A549 (cell line): ENCODE results near the gene BCKDK. TPM values are rescaled to one million over a fixed set of nuclear protein-coding genes. Genes with fewer than 3 reads are reported as not detected.

ENCODE experiments used
- ATAC-seq, 2 experiments: fragments of 200-7000 bp in 1 of 2; fragments of >200 bp in 1 of 2; cut with Nextera tagmentation in 1 of 2; cut with Tn5 transposase in 1 of 2; 3 replicates each; pipeline versions ENCODE4 v1.8.0 to v1.9.1; 2018 to 2020; ENCODE audit warnings: mild to moderate bottlenecking in 1 of 2, moderate library complexity in 1 of 2
- CTCF ChIA-PET: fragments of 300-600 bp; sonication (Branson Sonifier 250); formaldehyde crosslinking; extraction: SDS; loops from one replicate; lab custom pipeline; 2021; ENCODE audit warnings: antibody characterized with exemption, inconsistent platforms; lab: Yijun Ruan, JAX
- POLR2A ChIA-PET: fragments of 350-600 bp; formaldehyde crosslinking; extraction: SDS; loops from one replicate; lab custom pipeline; 2021; ENCODE audit warnings: antibody characterized with exemption, inconsistent platforms; lab: Yijun Ruan, JAX
- DNase-seq, 2 experiments: peaks; one replicate each; pipeline versions ENCODE4 v3.0.0 to v3.0.0-alpha.2; 2011 to 2016; ENCODE audit warnings: low read depth in 1 of 2, low spot score in 1 of 2
- FAIRE-seq: peaks from 2 replicates; lab custom pipeline; 2011; peaks lifted over from hg19 to GRCh38; lab: Jason Lieb, UNC
- H3K27ac ChIP-seq, 2 experiments: fragments of >200 bp; sonication (Bioruptor Twin); formaldehyde crosslinking; 3 replicates each; pipeline ENCODE4 v1.5.1; 2016 to 2017
- H3K4me1 ChIP-seq: fragments of >200 bp; sonication (Bioruptor Twin); formaldehyde crosslinking; 3 replicates; pipeline ENCODE4 v1.6.1; 2016
- H3K4me2 ChIP-seq: fragments of >200 bp; sonication (Bioruptor Twin); formaldehyde crosslinking; 3 replicates; pipeline ENCODE4 v1.6.1; 2016
- H3K4me3 ChIP-seq: fragments of >200 bp; sonication (Bioruptor Twin); formaldehyde crosslinking; 3 replicates; pipeline ENCODE4 v1.5.1; 2016
- H3K9me3 ChIP-seq: fragments of >200 bp; sonication (Bioruptor Twin); formaldehyde crosslinking; 3 replicates; pipeline ENCODE4 v1.6.1; 2016
- CBX2 ChIP-seq: fragments of 200-600 bp; sonication (generic); IDR thresholded peaks from 2 replicates; pipeline ENCODE4 v1.6.1; 2016; ENCODE audit warnings: low read depth, mild to moderate bottlenecking, borderline replicate concordance
- CBX8 ChIP-seq: fragments of 200-600 bp; sonication (generic); IDR thresholded peaks from 2 replicates; pipeline ENCODE4 v1.6.1; 2016
- EP300 ChIP-seq, 2 experiments: fragments of >200 bp; sonication (Bioruptor Twin); formaldehyde crosslinking; IDR thresholded peaks; 2 replicates in 1 of 2; 3 replicates in 1 of 2; pipeline ENCODE4 v1.6.1; 2016 to 2017
- KDM1A ChIP-seq: fragments of 200-600 bp; sonication (generic); IDR thresholded peaks from 2 replicates; pipeline ENCODE4 v1.6.1; 2016; ENCODE audit warnings: low read depth, mild to moderate bottlenecking
- MAZ ChIP-seq: fragments of 150-350 bp; IDR thresholded peaks from 2 replicates; pipeline ENCODE4 v1.6.1; 2014; ENCODE audit warnings: antibody characterized with exemption, low read depth, low read length, borderline replicate concordance
- MYC ChIP-seq: IDR thresholded peaks from 2 replicates; pipeline ENCODE4 v1.6.1; 2012; ENCODE audit warnings: mild to moderate bottlenecking, inconsistent platforms, low read length, improper control_type of control experiment, borderline replicate concordance
- RARB ChIP-seq: fragments of 250-450 bp; sonication (Bioruptor Pico); IDR thresholded peaks from 2 replicates; pipeline ENCODE4 v1.8.0; 2021; ENCODE audit warnings: mild to moderate bottlenecking, moderate library complexity
- TP53 ChIP-seq: fragments of 250-450 bp; sonication (Bioruptor Pico); IDR thresholded peaks from 2 replicates; pipeline ENCODE4 v1.5.0; 2021; ENCODE audit warnings: mild to moderate bottlenecking, moderate library complexity
- ZC3H11A ChIP-seq: fragments of 450-650 bp; IDR thresholded peaks from 2 replicates; pipeline ENCODE4 v1.6.1; 2014; ENCODE audit warnings: antibody characterized with exemption, mild to moderate bottlenecking
- WGBS: methylation state at CpG from one replicate; pipeline ENCODE4 v1.1.6; 2017; ENCODE audit errors: missing lambda C conversion rate; 5-methylcytosine and 5-hydroxymethylcytosine counted together
- polyA plus RNA-seq, 4 experiments: library from polyadenylated mRNA; depleted of rRNA in 3 of 4; stranded (reverse); fragments of >200 nt; fragmentation: RNase III in 1 of 4; extraction: RNeasy Plus Mini Kit Qiagen cat#74134 plus additional on column Dnase treatment in 1 of 4; gene quantifications; 2 replicates in 3 of 4; 3 replicates in 1 of 4; pipeline ENCODE4 v1.2.3, GENCODE V29; 2011 to 2017
- TF ChIP-seq, protein P1 (sequence below): fragments of >200 bp; sonication (Bioruptor Twin); formaldehyde crosslinking; IDR thresholded peaks from 3 replicates; pipeline ENCODE4 v1.5.1; 2016
- TF ChIP-seq, protein P2 (sequence below): fragments of 200-600 bp; sonication (generic); IDR thresholded peaks from 2 replicates; pipeline ENCODE4 v1.6.1; 2016; ENCODE audit warnings: antibody characterized with exemption, mild to moderate bottlenecking, moderate library complexity
- TF ChIP-seq, protein P3 (sequence below): IDR thresholded peaks from 2 replicates; pipeline ENCODE4 v1.6.1; 2012
- TF ChIP-seq, protein P4 (sequence below): fragments of 150-350 bp; IDR thresholded peaks from 2 replicates; pipeline ENCODE4 v1.6.1; 2014; ENCODE audit warnings: low read depth, mild to moderate bottlenecking, low read length

Gene BCKDK
- polyA plus RNA-seq, 2 of the 4 experiments (the other 2 are of a cell fraction): 20.7 to 36.7 TPM

DNA sequence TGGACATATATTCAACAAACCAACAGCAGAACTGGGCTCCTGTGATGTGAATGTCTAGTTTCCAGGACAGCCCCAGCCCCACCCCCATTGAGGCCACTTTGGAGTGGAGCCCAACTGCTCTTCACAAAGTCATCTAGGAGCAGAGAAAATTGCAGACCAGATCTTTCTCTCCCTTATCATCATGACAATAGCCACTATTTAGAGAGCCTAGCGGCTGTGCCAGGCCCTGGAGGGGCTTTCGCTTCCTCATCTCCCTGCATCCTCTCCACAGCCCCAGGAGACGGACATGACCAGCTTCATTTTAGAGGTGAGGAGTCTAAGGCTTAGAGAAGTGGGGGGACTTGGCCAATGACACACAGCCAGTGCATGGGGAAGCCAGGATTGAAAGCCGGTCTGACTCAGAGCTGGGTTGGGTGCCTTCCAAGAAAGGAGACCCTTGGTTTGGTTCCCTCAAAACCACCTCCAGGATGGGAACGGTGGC lies 25.9 kb downstream of the BCKDK start:
- H3K4me3 ChIP-seq: no peak overlapping the region
- no peak for FAIRE-seq
- TF ChIP-seq MYC (no peak), ZC3H11A (no peak), CBX2 (no peak), EP300 (IDR thresholded peaks at IDR 0.05) (no peak), CBX8 (no peak), TP53 (CRISPR knock-in tag) (no peak), MAZ (no peak)
- H3K4me1 ChIP-seq: peaks cover 28% of the 10 kb centered on the region
- H3K4me2 ChIP-seq: no peak overlapping the region
- 81% methylated on average over 5 of the region's 5 CpGs for WGBS
- ATAC-seq: no peak
- DNase-seq: no peak
- CTCF ChIA-PET: interaction anchor here (1.2 to 1.7 kb wide), 3 partner anchors 8 to 14 kb away, joined by 4 to 6 read pairs (median 4); no protein-coding TSS in a partner anchor
- no peak overlapping the region for H3K27ac ChIP-seq
- POLR2A ChIA-PET: no interaction called here
- no peaks in the 10 kb centered on the region for H3K9me3 ChIP-seq

DNA sequence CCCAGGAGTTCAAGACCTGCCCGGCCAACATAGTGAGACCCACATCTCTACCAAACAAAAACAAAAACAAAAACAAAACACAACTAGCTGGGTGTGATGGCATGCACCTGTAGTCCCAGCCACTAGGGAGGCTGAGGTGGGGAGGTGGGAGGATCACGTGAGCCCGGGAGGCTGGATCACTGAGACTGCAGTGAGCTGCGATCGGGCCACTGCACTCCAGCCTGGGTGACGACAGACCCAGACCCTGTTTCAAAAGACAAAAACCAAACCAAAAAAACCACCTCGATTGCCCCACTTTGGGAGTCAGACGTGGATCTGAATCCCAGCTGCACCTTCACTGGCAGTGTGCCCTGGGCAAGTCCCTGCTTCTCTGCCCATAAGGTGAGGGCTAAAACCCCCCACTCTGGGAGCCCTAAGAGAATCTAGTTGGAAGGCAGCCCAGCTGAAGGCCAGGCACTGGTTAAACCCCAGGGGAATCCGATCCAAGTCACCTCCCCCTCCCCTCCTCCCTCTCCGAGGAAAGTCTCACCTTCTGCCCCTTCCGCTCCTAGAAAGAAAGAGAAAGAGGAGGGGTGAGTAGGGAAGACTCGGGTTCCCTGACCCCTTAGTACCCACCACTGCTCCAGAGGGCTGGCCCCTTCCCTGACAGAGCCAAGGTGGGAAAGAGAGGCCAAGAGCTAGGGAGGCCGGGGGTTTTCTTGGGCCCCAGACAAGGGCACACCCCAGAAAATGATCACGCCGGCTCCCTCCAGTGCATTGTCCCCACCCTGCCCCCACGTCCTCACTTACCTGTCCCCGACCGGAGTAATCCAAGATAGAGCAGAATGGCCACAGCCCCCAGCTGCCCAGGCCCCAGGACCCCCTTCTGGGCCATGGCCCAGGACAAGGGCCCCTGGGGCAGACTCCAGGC lies 26.7 kb downstream of the BCKDK start:
- 76% methylated on average over 17 of the region's 18 CpGs for WGBS
- 0 out of 3 replicates have a peak overlapping the region, but pooled peaks have one; percentile 11 for H3K4me2 ChIP-seq
- no peak overlapping the region for H3K4me3 ChIP-seq
- peaks cover 31% of the 10 kb centered on the region for H3K4me1 ChIP-seq
- H3K9me3 ChIP-seq: no peaks in the 10 kb centered on the region
- ChIA-PET CTCF (interaction anchor here (0.6 to 1.7 kb wide), 8 partner anchors 8 to 331 kb away, joined by 3 to 6 read pairs (median 4); partner anchors contain the start of gene HSD3B7), POLR2A (interaction anchor here (2.9 kb wide), 1 partner anchor 17 kb away, joined by 10 read pairs; the partner anchor contains the start of gene KAT8)
- ATAC-seq (no peak), DNase-seq (no peak), FAIRE-seq (no peak)
- H3K27ac ChIP-seq: no peak overlapping the region
- TF ChIP-seq EP300 (IDR thresholded peaks at IDR 0.05) (no peak), MYC (no peak), RARB (CRISPR knock-in tag) (no peak), KDM1A (no peak)
- TF ChIP-seq, protein P1, sequence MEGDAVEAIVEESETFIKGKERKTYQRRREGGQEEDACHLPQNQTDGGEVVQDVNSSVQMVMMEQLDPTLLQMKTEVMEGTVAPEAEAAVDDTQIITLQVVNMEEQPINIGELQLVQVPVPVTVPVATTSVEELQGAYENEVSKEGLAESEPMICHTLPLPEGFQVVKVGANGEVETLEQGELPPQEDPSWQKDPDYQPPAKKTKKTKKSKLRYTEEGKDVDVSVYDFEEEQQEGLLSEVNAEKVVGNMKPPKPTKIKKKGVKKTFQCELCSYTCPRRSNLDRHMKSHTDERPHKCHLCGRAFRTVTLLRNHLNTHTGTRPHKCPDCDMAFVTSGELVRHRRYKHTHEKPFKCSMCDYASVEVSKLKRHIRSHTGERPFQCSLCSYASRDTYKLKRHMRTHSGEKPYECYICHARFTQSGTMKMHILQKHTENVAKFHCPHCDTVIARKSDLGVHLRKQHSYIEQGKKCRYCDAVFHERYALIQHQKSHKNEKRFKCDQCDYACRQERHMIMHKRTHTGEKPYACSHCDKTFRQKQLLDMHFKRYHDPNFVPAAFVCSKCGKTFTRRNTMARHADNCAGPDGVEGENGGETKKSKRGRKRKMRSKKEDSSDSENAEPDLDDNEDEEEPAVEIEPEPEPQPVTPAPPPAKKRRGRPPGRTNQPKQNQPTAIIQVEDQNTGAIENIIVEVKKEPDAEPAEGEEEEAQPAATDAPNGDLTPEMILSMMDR: no peak
- TF ChIP-seq, protein P2, sequence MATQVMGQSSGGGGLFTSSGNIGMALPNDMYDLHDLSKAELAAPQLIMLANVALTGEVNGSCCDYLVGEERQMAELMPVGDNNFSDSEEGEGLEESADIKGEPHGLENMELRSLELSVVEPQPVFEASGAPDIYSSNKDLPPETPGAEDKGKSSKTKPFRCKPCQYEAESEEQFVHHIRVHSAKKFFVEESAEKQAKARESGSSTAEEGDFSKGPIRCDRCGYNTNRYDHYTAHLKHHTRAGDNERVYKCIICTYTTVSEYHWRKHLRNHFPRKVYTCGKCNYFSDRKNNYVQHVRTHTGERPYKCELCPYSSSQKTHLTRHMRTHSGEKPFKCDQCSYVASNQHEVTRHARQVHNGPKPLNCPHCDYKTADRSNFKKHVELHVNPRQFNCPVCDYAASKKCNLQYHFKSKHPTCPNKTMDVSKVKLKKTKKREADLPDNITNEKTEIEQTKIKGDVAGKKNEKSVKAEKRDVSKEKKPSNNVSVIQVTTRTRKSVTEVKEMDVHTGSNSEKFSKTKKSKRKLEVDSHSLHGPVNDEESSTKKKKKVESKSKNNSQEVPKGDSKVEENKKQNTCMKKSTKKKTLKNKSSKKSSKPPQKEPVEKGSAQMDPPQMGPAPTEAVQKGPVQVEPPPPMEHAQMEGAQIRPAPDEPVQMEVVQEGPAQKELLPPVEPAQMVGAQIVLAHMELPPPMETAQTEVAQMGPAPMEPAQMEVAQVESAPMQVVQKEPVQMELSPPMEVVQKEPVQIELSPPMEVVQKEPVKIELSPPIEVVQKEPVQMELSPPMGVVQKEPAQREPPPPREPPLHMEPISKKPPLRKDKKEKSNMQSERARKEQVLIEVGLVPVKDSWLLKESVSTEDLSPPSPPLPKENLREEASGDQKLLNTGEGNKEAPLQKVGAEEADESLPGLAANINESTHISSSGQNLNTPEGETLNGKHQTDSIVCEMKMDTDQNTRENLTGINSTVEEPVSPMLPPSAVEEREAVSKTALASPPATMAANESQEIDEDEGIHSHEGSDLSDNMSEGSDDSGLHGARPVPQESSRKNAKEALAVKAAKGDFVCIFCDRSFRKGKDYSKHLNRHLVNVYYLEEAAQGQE: no peak
- TF ChIP-seq, protein P3, sequence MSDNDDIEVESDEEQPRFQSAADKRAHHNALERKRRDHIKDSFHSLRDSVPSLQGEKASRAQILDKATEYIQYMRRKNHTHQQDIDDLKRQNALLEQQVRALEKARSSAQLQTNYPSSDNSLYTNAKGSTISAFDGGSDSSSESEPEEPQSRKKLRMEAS: no peak
- TF ChIP-seq, protein P4, sequence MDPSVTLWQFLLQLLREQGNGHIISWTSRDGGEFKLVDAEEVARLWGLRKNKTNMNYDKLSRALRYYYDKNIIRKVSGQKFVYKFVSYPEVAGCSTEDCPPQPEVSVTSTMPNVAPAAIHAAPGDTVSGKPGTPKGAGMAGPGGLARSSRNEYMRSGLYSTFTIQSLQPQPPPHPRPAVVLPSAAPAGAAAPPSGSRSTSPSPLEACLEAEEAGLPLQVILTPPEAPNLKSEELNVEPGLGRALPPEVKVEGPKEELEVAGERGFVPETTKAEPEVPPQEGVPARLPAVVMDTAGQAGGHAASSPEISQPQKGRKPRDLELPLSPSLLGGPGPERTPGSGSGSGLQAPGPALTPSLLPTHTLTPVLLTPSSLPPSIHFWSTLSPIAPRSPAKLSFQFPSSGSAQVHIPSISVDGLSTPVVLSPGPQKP: no peak
